Prostate gland (tissue), 2 donors: ENCODE data around the gene PAPPA. TPM values are rescaled to one million over a fixed set of nuclear protein-coding genes. Genes with fewer than 3 reads are reported as not detected.

Experiments used
- DNase-seq: peaks from one replicate; pipeline ENCODE4 v3.0.0-alpha.2; 2019; ENCODE audit warnings: low spot score
- H3K27ac ChIP-seq, 2 donors: fragments of 200-600 bp; sonication (generic); 2 replicates each; pipeline ENCODE4 v1.5.1; 2017 to 2019
- H3K27me3 ChIP-seq: fragments of 200-600 bp; sonication (generic); replicated peaks from 2 replicates; pipeline ENCODE4 v1.5.1; 2019; ENCODE audit not compliant: insufficient read depth
- H3K36me3 ChIP-seq, 2 donors: fragments of 200-600 bp; sonication (generic); 1 replicate in 1 of 2; 2 replicates in 1 of 2; pipeline versions ENCODE4 v1.5.1 to v1.8.1; 2017 to 2019
- H3K4me1 ChIP-seq: fragments of 200-600 bp; sonication (generic); replicated peaks from 2 replicates; pipeline ENCODE4 v1.5.1; 2019
- H3K4me3 ChIP-seq, 2 donors: fragments of 200-600 bp; sonication (generic); 2 replicates each; pipeline ENCODE4 v1.5.1; 2017 to 2019
- H3K9me3 ChIP-seq: fragments of 200-600 bp; sonication (generic); 2 replicates; pipeline ENCODE4 v1.5.1; 2017
- POLR2A ChIP-seq: fragments of 450-650 bp; IDR thresholded peaks from one replicate; pipeline ENCODE4 v1.6.1; 2016; ENCODE audit warnings: antibody characterized with exemption, mild to moderate bottlenecking
- POLR2AphosphoS5 ChIP-seq: sonication (generic); formaldehyde crosslinking; IDR thresholded peaks from one replicate; pipeline ENCODE4 v1.6.1; 2017; ENCODE audit warnings: antibody characterized with exemption
- WGBS: methylation state at CpG from one replicate; pipeline ENCODE4 v1.1.5; 2018; 5-methylcytosine and 5-hydroxymethylcytosine counted together
- intact Hi-C: fragments of 100-400 bp; cut with DNase I; formaldehyde crosslinking; loops from one replicate; pipeline ENCODE4 v1.14.2; 2022
- total RNA-seq, 2 donors: library from RNA; depleted of rRNA; stranded (reverse); fragments of >200 nt; gene quantifications; one replicate each; pipeline ENCODE4 v1.1.0, GENCODE V29; 2016
- TF ChIP-seq, protein P1 (sequence below), 4 experiments: fragments of 200-600 bp in 2 of 4; fragments of 450-650 bp in 2 of 4; sonication (generic) in 2 of 4; IDR thresholded peaks; 1 replicate in 3 of 4; 2 replicates in 1 of 4; pipeline ENCODE4 v1.5.1; 2016 to 2019; ENCODE audit warnings: antibody characterized with exemption in 4 of 4, mild to moderate bottlenecking in 2 of 4, moderate library complexity in 2 of 4

PAPPA gene
- total RNA-seq, 2 donors from 2014 or later, result 0.27 to 1.8 TPM

DNA sequence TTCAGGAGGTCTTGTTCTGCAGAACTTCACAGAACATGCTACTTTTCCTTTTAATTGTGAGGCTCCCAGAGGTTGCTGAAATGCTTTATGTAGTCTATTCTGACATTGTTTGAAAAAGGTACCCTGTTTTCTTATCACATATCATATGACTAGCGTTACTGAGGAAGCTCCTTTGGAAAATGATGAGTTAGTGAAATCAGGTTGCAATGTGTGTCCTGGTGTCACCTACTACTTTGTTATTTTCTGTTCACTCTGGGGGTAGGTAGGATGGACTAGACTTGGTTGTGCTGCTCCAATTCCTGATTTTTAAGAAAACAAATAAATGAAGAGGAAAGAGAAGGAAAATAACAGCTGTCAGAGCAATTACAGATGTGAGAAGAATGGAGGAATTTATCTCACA, 93.7 kb downstream of the PAPPA start:
- DNase-seq, result no peak
- no peaks in the 10 kb centered on the region for H3K27me3 ChIP-seq
- 89% methylated on average over 1 of the region's 1 CpG for WGBS
- H3K9me3 ChIP-seq, result no peaks in the 10 kb centered on the region
- H3K27ac ChIP-seq, result no peak overlapping the region
- intact Hi-C loops, result no loop called here
- H3K4me3 ChIP-seq, result no peak overlapping the region
- no peaks in the 10 kb centered on the region for H3K4me1 ChIP-seq
- TF ChIP-seq, protein P1, sequence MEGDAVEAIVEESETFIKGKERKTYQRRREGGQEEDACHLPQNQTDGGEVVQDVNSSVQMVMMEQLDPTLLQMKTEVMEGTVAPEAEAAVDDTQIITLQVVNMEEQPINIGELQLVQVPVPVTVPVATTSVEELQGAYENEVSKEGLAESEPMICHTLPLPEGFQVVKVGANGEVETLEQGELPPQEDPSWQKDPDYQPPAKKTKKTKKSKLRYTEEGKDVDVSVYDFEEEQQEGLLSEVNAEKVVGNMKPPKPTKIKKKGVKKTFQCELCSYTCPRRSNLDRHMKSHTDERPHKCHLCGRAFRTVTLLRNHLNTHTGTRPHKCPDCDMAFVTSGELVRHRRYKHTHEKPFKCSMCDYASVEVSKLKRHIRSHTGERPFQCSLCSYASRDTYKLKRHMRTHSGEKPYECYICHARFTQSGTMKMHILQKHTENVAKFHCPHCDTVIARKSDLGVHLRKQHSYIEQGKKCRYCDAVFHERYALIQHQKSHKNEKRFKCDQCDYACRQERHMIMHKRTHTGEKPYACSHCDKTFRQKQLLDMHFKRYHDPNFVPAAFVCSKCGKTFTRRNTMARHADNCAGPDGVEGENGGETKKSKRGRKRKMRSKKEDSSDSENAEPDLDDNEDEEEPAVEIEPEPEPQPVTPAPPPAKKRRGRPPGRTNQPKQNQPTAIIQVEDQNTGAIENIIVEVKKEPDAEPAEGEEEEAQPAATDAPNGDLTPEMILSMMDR (IDR thresholded peaks at IDR 0.05), result no peak
- TF ChIP-seq POLR2A (no peak), POLR2AphosphoS5 (no peak)
- H3K36me3 ChIP-seq, result no peaks in the 10 kb centered on the region

DNA sequence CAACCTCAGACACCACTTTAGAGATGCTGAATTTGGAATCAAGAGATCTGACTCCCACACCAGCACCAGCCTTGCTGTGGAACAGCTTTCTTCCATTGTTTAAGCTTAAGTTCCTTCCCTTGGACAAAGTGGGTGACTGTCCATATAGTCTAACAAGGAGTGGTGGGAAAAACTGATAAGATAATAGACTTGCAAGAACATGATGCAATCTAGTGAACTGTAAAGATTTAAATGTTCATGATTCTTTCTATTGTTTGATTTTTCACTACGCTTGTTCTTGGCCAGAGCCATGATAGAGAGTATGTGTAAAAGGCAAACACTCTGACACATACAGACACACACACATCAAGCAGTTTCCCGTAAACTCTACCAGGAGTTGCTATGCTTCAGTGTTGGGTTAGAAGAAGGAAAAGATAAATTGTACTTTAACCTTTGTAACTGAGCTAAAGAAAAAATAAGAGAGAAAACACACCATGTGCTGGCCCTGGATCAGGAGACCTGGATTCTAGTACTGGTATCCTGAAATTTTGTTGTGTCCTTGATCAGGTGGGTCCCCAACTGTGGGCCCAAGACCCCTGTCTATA, 94.3 kb downstream of the PAPPA start:
- Histone ChIP-seq H3K9me3 (no peaks in the 10 kb centered on the region), H3K4me1 (no peaks in the 10 kb centered on the region), H3K4me3 (no peak overlapping the region), H3K36me3 (no peaks in the 10 kb centered on the region), H3K27me3 (no peaks in the 10 kb centered on the region), H3K27ac (no peak overlapping the region)
- TF ChIP-seq POLR2AphosphoS5 (no peak), POLR2A (no peak)
- TF ChIP-seq, protein P1 (IDR thresholded peaks at IDR 0.05), result no peak
- no peak for DNase-seq
- WGBS, result 64% methylated on average over 2 of the region's 2 CpGs
- intact Hi-C loops, result no loop called here

DNA sequence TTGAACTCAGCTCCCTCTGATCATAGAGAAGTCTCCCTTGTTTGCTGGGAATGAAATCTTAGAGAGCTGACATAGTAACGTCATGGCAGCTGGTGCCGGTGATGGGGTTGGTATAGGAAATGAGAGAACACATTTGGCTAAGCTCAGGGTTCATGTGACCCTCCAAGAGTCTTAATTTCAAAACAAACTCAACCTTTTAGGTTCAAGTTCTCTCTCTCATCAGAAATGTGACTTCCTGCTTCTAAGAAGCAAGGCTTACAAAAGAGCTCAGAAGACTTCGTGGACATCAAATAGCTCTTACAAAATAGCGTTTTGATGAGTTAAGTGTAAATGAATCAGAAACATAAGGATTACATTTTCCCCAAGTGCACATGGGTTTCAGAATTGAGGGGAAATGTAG, 97.3 kb downstream of the PAPPA start:
- TF ChIP-seq POLR2AphosphoS5, result no peak
- 82% methylated on average over 4 of the region's 4 CpGs for WGBS
- DNase-seq, result no peak
- intact Hi-C loops, result no loop called here
- Histone ChIP-seq H3K9me3 (no peaks in the 10 kb centered on the region), H3K4me3 (no peak overlapping the region), H3K36me3 (no peaks in the 10 kb centered on the region), H3K27me3 (no peaks in the 10 kb centered on the region), H3K4me1 (no peaks in the 10 kb centered on the region), H3K27ac (no peak overlapping the region)

DNA sequence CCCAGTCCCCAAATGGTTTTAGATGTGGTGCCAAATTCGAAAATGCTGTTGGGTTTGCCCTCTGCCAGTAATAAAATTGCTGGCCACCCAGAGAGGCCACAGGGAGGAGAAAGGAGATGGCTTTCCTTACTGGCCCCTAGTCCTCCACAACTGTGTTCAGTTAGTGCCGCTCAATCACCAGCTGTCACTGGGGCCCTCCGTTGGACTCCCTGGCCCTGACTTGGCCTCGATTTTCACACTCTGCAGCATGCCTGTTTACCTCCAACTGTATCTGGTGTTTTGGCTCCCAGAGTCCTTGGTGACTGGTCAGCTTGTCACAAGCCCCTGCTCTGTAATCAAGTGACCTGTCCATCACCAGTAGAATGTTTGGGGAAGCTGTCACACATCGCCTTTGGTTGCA, 97.8 kb downstream of the PAPPA start:
- Histone ChIP-seq H3K27me3 (no peaks in the 10 kb centered on the region), H3K4me1 (no peaks in the 10 kb centered on the region), H3K36me3 (no peaks in the 10 kb centered on the region), H3K27ac (no peak overlapping the region), H3K9me3 (no peaks in the 10 kb centered on the region), H3K4me3 (no peak overlapping the region)
- intact Hi-C loops, result no loop called here
- TF ChIP-seq, protein P1 (IDR thresholded peaks at IDR 0.05), result no peak
- TF ChIP-seq POLR2A (no peak), POLR2AphosphoS5 (no peak)
- no peak for DNase-seq
- WGBS, result 67% methylated on average over 5 of the region's 5 CpGs

DNA sequence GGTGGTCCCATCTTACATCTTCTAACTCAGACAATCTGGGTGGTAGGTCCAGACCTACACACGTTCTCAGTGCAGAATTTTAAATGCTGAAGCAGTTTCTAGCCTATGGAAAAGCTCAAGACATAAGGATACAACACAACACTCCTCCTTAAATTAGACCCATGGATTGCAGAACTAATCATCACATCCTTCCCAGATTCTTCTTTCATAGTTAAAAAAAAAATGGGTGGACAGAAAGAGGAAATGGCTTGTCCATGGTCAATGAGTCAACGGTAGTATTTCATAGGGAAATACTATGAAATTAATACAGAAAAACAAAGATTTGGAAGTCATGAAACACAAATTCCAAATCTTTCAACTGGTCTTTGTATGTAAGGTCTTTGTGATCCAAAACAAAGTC, 106.9 kb downstream of the PAPPA start:
- Histone ChIP-seq H3K4me3 (no peak overlapping the region), H3K27me3 (no peaks in the 10 kb centered on the region), H3K36me3 (no peaks in the 10 kb centered on the region), H3K27ac (no peak overlapping the region), H3K9me3 (no peaks in the 10 kb centered on the region), H3K4me1 (no peaks in the 10 kb centered on the region)
- no peak for TF ChIP-seq POLR2A
- TF ChIP-seq POLR2AphosphoS5, result no peak
- TF ChIP-seq, protein P1 (IDR thresholded peaks at IDR 0.05), result no peak
- no peak for DNase-seq
- 85% methylated on average over 2 of the region's 2 CpGs for WGBS
- intact Hi-C loops, result no loop called here
